DOHH2 (cell line): ENCODE results near the gene SUSD1.

ENCODE experiments used
- EZH2phosphoT487 ChIP-seq: fragments of 200-600 bp; sonication (generic); IDR thresholded peaks from 2 replicates; pipeline ENCODE4 v1.6.1; 2017; ENCODE audit warnings: borderline replicate concordance, mild to moderate bottlenecking, antibody characterized with exemption, low read length, moderate library complexity, mixed read lengths
- TF ChIP-seq, protein P1 (sequence below): fragments of 200-600 bp; sonication (generic); IDR thresholded peaks from one replicate; pipeline ENCODE4 v1.5.1; 2014; ENCODE audit warnings: antibody characterized with exemption, mild to moderate bottlenecking, low read depth, low read length; ENCODE audit not compliant: poor library complexity, severe bottlenecking

DNA sequence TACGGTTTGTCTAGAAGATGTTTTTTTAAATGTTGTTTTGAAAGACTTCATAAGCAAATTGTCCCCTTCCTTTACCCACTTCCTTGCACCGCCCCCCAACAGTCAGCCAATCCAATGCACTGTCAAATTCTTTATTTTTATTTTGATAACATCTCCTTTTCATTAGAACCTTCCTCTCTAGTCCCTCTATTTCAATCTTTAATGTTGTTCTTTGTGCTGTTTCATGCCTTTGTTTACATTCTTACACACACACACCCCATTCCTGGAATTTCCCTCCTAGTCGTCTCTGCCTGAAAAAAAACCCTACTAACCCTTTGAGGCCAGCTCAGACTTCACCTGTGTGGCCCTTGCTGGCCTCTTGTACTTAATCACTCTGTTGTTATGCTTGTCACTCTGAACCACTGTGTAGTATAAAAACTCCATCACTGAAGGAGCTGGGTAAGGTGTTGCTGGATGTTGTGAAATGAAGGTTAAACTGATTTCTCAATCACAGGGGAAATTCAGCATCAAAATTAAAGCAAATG lies 145.1 kb downstream of the SUSD1 start:
- TF ChIP-seq, protein P1, sequence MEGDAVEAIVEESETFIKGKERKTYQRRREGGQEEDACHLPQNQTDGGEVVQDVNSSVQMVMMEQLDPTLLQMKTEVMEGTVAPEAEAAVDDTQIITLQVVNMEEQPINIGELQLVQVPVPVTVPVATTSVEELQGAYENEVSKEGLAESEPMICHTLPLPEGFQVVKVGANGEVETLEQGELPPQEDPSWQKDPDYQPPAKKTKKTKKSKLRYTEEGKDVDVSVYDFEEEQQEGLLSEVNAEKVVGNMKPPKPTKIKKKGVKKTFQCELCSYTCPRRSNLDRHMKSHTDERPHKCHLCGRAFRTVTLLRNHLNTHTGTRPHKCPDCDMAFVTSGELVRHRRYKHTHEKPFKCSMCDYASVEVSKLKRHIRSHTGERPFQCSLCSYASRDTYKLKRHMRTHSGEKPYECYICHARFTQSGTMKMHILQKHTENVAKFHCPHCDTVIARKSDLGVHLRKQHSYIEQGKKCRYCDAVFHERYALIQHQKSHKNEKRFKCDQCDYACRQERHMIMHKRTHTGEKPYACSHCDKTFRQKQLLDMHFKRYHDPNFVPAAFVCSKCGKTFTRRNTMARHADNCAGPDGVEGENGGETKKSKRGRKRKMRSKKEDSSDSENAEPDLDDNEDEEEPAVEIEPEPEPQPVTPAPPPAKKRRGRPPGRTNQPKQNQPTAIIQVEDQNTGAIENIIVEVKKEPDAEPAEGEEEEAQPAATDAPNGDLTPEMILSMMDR, result no peak
- no peak for TF ChIP-seq EZH2phosphoT487
